ENCODE data around the gene EHMT1.

Gene EHMT1

GRCh38 chr9:137674307-137674975, 55.6 kb downstream of the EHMT1 start:
- peak; percentile 55 for DNase-seq

DNA sequence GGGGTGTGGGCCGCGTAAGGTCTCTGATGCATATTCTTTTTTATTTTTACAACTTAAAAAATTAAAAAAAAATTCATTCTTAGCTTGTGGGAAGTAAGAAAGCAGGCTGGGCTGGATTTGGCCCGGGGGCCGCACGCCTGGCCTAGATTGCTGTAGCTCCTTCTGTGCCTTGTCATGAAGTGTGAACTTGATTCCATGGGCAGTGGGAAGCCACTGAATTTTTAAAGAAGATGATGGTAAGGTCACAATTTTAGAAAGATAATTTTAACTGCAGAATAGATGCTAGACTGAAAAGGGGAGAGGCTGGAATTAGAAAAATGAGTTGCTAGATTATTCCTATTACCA, 56.1 kb downstream of the EHMT1 start:
- DNase-seq, result no peak

GRCh38 chr9:137676998-137677397, 58.2 kb downstream of the EHMT1 start:
- DNase-seq, result peak; percentile 1

GRCh38 chr9:137678202-137678601, 59.4 kb downstream of the EHMT1 start:
- DNase-seq, result peak; percentile 6

DNA sequence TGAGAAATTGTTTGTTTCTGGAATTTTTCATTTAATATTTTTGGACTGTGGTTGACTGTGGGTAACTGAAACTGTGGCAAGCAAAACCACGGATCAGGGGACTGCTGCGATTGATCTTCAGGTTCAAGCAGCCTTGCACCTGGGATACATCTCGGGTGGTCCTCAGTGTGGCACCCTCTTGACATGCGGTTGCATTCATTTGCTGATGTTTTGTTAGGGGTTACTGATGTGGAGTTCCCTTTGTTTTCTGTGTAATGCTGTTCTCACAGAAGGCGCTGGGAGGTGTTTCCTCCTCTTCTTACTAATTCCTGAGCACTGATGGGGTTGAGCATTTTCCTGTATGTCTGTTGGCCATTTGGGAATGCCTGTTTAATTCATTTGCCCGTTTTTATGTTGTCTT, 60.4 kb downstream of the EHMT1 start:
- DNase-seq, result no peak

- DNase-seq, result peak; percentile 12
Measured at GRCh38 chr9:137679695-137680305, 61.0 kb downstream of the EHMT1 start.

DNA sequence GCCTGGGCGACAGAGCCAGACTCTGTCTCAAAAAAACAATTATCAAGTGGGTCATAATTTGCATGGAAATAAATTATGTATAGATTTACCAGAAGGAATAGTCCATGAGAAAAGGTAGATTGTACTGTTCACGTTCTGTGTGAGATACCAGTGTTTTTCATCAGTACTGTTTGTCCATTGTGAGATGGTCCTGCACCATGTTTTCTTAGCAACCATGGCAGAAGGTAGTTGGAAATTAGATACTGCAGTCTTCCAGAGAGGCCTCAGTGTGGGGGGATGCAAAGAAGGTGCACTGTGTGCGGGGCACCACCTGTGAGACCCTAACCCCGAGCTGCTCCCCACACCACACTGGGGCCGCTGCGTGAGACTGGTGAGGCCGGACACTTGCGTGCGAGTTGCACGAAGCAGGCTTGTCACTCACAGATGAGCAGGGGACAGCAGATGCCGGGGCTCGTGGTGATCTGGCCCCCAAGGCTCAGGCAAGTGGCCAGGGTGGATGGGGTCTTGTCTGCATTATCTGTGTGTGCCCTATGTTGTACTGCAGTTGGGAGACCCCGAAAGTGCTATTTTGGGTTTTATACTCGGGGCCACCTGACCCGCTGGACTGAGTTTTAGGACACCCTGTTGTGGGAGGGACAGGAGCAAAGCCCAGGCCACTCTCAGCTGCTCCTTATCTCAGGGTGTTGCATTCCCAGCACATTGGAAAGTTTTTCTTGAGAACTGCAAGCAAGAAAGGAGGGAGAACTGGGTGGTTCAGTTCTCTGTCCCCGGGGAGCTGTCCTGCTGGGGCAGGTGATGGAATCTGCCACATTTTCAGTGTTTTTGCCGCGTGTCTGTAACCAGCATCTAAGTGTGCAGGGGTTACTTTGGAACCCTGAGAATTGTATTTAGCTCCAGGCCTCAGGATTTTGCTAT, 61.9 kb downstream of the EHMT1 start:
- DNase-seq, result peak; percentile 51

- DNase-seq, result peak; percentile 51
Measured at GRCh38 chr9:137682428-137683105, 63.8 kb downstream of the EHMT1 start.

- peak; percentile 16 for DNase-seq
Measured at GRCh38 chr9:137683262-137683864, 64.6 kb downstream of the EHMT1 start.

DNA sequence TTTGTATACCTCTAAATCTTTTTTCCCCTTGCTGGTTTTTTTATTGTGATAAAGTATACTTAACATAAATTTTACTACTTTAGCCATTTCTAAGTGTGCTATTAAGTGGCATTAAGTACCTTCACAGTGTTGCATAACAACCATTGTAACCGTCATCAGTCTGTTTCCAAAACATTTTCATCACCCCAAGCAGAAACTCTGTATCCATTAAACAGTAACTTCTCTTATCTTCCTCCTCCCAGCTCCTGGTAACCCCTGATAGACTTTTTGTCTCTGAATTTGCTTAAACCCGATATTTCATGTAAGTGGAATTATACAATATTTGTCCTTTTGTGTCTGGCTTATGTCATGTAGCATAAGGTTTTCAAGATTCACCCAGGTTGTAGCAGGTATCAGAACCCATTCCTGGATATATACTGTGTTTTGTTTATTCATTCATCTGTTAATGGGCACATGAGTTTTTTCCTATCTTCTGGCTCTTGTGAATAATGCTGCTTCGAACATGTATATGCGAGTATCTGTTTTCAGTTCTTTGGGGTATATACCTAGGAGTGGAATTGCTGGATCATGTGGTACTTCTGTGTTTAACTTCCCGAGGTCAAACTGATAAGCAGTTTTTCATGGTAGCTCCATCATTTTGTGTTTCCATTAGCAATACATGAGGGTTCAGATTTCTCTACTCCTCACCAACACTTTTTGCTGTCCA, 66.4 kb downstream of the EHMT1 start:
- no peak for DNase-seq

DNA sequence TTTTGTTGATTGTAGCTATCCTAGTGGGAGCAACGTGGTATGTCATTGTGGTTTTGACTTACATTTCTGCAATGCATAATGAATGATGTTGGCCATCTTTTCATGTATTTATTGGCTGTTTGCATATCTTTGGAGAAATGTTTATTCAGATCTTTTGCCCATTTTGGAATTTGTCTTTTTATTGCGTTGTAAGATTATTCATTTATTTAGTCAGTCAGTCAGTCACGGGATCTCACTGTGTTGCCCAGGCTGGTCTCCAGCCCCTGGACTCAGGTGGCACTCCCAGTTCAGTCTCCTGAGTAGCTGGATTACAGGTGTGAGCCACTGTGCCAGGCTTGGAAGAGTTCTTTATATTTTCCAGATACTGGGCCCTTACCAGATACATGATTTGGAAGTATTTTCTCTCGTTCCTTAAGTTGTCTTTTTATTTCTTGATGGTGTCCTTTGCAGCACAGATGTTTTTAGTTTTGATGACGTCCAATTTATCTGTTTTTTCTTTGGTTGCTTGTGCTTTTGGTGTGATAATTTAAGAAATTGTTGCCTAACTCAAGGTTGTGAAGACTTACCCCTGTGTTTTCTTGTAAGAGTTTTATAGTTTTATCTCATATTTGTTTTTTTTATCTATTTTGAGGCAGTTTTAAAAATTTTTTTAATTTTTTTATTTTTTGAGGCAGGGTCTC, 67.1 kb downstream of the EHMT1 start:
- peak; percentile 22 for DNase-seq

- peak; percentile 21 for DNase-seq
Measured at GRCh38 chr9:137688261-137688660, 69.5 kb downstream of the EHMT1 start.

DNA sequence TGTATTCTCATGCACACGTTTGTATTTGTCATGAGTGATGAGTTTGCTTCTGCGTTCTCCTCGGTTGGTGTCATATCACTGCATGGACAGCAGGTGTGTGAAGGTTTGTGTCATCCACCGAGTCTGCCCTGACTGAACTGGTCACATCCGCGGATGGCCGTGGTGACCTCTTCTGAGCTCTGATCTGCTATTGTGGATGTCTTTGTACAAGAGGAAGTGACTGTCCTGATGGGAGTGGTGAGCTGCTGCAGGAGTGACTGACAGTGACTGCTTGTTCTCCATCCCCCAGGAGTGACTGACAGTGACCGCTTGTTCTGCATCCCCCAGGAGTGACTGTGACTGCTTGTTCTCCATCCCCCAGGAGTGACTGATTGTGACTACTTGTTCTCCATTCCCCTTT, 69.9 kb downstream of the EHMT1 start:
- peak; percentile 45 for DNase-seq

DNA sequence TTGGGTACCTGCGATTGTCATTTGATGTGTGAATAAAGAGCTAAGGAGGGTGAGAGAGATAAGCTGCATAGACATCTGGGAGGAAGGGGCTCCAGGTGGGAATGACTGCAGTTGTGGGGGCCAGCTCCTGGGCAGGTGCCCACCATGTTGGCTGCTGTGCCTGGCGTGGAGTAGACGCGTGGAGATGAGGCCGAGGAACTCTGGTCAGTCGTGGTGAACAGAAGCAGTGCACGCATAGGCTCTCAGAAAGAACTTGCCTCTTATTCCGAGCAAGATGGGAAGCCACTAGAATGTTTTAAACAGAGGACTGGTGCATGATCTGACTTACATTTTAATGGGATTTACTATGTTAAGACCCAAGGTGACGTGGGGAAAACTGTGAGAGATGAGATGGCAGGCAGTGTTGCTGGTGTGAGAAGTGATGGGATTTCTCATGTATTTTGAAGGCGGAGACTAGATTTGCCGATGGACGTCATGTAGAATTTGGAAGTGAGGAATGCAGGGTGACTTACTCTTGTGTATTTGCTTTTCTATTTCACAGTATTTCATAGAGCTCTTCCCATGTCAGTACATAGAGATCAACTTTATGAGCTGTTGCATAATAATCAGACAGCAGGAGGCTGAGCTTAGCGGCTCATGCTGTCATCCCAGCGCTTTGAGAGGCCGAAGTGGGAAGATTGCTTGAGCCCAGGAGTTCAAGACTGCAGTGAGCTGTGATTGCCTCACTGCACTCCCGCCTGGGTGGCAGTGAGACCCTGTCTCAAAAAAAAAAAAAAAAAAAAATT, 71.1 kb downstream of the EHMT1 start:
- peak; percentile 25 for DNase-seq

DNA sequence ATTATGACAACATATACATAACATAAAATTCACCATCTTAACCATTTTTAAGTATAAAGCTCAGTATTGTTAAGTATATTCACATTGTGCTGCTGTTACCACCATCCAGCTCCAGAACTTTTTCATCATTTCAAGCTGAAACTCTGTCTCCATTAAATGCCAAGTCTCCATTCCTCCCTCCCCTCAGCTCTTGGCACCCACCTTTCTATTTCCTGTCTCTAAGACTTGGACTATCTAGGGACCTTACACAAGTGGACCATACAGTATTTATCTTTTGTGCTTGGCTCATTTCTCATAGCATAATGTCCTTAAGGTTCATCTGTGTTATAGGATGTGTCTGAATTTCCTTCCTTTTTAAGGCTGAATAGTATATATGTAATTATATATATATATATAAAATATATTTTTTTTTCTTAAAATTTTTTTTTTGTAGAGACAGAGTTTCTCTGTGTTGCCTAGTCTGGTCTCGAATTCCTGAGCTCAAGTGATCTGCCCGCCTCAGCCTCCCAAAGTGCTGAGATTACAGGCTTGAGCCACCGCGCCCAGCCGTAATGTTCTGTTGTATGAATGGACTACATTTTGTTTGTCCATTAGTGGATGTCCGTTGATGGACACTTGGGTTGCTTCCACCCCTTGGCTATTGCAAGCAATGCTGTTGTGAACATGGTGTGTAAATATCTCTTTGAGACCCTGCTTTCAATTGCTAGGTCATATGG, 72.3 kb downstream of the EHMT1 start:
- DNase-seq, result no peak

- no peak for DNase-seq
Measured at GRCh38 chr9:137691646-137692351, 73.0 kb downstream of the EHMT1 start.

DNA sequence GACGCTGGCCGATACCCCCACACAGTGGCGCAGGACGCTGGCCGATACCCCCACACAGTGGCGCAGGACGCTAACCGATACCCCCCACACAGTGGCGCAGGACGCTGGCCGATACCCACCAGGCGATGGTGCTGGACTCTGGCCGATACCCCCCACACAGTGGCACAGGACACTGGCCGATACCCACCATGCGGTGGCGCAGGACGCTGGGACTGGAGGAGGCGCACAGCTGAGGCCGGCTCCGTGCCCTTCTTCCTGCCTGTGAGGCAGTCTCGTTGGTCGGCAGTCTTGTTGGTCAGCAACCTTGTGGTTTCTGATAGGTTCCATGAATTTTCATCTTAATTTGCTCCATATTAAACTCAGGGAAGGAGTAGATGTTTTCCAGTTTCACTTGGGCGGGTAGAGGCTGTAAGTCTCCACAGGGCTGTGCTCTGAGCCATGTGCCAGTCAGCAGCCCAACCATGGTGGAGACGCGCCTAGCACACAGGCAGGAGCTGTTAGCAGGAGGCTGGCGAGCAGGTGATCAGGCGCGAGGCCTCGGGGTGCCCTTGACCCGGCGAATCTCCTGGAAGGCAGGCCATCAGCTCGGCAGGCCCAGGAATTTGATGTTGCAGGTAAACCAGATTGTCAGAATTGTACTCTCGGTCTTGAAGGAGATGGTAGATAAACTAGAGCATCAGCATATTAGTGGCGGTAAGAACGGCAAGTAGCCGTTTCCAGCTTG, 75.6 kb downstream of the EHMT1 start:
- DNase-seq, result no peak
